ENCODE measurements around the gene GPLD1.

GRCh38 chr6:24387818-24388217, 101.6 kb downstream of the GPLD1 start:
- TF ChIP-seq CTCF (conservative IDR thresholded peaks at IDR 0.05; ENCODE audit: low read depth, low read length): no peak
- no peak for TF ChIP-seq EZH2 (IDR thresholded peaks at IDR 0.05; ENCODE audit: low read length, unreplicated experiment)
